Measurements from ENCODE around the gene LDB3.
A peak's percentile ranks its signal among the peaks of the same experiment; 100 is the strongest.

The LDB3 gene

GRCh38 chr10:86687750-86688149, 19.4 kb downstream of the LDB3 start:
- DNase-seq = no peak

- DNase-seq = peak; percentile 54 to 60
Measured at GRCh38 chr10:86688398-86688921, 20.1 kb downstream of the LDB3 start.

GRCh38 chr10:86689146-86689545, 20.8 kb downstream of the LDB3 start:
- no peak for DNase-seq

GRCh38 chr10:86690231-86690630, 21.9 kb downstream of the LDB3 start:
- no peak for DNase-seq

DNA sequence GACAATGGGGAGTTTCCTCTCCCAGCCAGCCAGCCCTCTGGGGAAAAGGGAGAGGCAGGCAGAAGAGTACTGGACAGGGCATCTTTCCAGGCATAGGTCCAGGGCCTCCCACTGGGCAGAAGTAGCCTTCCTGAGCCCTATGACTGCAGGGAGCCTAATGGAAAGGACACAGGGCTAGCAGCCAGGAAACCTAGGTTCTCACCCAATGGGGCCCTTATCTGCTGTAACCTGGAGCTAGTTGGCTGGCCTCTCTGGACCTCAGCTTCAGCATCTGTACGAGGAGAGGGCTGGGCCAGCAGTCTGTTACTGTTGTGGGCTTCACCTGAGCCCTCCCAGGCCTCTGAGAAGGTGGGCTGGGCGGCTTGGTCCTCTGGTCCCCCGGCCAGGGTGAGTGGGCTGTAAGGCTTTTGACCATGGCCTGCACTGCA, 22.4 kb downstream of the LDB3 start:
- DNase-seq = no peak

DNA sequence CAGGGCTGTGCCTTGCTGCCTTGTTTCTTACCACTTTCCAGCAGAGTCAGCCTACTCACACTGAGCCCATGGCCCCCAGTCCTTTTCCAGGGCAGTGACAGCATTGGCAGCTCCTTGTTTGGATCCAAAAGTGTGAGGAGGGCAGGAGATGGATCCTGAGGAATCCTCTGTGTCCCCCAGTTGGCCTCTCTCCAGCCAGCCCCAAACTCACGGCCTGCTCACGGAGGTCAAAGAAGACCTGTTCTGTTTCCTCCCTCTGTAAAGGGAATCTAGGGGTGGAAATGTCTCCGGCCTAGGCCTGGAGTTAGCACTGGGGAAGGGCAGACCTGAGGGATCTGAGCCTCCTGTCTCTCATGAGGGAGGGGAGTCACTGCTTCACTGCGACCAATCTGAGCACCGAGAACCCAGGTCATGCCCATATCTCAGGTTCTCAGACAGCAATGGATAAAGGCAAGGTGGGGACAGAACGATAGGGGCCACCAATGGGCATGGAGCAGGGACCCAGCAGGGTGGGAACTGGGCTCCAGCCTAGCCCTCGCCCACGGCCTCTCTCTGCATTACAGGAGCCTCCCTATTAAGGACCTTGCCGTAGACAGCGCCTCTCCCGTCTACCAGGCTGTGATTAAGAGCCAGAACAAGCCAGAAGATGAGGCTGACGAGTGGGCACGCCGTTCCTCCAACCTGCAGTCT, 23.2 kb downstream of the LDB3 start:
- no peak for DNase-seq

GRCh38 chr10:86692023-86692514, 23.8 kb downstream of the LDB3 start:
- no peak for DNase-seq

DNA sequence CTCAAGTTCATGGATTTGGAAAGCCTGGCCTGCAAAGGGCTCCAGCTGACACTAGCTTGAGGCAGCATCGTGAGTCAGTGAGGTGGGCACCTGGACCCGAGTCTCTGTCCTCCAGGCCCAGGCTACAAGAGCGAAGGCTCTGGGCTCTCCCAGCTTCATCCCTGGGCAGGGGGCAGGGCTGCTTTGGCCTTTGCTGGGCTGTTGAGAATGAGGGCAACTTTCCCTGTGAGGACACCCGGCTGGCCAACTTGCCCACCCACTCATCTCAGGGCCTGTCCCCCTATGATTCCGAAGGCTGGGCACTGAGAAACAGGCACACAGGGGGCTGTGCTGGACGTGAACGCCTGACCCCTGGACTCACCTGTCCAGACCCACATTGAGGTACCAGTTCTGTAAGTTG, 24.4 kb downstream of the LDB3 start:
- no peak for DNase-seq

- no peak for DNase-seq
Measured at GRCh38 chr10:86693275-86693674, 25.0 kb downstream of the LDB3 start.

DNA sequence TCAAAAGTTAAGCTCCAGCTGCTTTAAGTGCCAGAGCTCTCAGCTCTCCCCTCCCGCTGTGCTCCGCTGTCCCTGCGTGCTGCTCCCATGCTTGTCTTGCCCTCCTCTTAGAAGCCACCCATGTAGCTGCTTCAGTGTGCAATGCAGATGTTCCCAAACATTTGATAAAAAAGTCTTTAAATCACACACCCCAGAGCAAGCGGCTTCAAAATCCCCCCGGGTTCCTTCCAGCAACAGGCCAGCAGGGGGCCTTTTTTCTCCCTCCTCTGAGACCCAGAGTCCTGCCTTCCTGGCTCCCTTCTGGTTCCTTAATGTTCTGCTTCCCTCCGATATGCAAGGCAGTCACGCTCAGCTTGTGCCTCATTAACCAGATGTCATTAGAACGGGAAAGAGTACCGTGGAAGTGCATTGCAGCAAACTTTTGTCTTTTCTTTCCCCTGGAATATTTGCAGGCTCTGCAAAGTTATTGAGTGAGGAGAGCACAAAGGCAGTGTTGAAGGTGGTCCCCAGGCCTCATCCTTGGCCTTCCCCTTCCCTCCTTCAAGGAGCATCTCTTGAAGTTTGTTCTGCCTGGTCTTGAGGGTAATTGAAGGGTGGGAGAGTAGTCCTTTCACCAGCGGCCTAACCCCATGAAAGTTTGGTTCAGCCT, 25.5 kb downstream of the LDB3 start:
- DNase-seq = peak; percentile 27 to 37

DNA sequence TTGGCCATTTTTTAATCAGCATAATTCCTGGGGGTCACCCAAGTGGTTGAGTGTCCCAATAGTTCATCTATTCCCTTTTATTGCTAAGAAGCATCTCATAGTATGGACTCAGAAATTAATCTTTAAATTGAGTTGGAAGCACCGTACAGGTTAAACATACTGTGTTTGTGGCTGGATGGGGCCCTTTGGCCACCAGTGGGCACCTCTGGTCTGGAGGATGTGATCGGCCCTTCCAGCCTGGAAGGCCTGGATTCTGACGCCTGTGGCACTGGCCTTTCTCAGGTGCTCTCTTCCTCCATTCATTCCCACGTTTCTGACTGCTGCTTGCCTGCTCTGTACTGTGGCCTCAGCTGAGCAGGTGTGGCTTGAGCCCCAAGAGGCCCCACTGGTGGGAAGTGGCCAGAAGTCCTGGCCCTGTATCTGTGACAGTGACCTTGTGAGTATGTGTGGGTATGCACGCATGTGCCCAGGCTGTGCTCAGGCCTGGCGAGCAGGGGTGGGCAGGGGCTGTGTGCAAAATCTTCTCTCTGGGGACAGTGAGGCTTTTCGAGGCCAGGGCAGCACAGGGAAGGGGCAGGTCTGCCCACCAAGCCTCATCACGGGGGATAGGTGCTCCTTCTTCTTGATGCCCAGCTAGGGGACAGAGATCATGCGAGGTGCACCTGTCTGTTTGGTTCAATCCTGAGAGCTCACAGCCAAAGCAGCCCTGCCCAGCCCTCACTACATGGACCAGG, 30.1 kb downstream of the LDB3 start:
- no peak for DNase-seq

DNA sequence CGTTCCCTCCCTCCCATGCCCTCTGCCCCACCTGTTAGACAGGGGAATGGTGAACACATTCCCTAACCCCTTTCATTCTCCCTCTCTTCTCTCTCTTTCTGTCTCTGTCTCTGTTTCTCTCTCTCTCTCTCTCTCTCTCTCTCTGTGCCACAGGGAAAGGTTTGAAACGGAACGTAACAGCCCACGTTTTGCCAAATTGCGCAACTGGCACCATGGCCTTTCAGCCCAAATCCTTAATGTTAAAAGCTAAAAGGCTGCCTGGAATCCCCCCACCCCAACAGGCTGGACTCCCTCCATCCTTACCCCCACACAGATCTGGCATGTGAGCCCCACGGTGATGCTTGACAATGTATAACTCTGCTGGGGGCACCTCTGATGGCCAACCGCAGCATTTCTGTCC, 30.8 kb downstream of the LDB3 start:
- no peak for DNase-seq

GRCh38 chr10:86699541-86699940, 31.2 kb downstream of the LDB3 start:
- no peak for DNase-seq

DNA sequence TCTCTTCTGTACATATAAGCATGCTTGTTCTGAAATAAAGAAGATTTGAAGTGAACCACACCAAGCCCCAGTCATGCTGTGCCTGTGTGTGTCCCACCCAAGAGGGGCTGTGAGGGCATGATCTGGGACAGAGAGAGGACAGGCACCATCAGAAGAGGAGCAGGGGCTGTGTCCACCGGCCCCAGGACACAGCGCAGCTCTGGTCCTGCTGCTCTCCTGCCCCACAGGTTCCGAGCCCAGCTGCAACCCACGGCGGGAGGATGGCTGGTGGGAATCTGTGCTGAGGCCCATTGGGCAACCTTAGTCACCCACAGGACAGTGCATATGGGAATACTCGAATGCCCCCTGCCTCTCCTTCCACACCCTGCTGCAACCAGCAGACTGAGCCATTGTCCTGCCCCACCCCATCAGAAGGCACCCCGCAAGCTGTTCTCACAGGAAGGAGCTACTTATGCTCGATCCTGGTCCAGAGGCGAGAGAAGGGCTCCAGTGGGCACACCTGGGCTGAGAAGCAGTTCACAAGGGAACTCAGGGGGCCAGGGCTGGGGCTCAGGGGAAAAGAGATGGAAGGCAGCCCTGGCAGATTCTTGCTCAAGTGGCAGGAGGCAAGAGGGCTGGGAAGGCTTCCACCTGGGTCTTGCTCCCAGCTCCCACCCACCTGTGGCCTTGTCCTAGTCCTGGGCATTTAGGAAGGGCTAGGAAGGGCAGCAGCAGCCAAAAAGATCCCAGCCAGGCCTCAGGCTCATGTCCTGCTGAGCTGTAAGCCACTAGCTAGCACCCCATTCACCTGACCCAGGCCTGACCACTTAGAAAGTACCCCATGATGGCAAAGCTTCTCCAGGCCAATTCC, 31.9 kb downstream of the LDB3 start:
- DNase-seq = no peak

DNA sequence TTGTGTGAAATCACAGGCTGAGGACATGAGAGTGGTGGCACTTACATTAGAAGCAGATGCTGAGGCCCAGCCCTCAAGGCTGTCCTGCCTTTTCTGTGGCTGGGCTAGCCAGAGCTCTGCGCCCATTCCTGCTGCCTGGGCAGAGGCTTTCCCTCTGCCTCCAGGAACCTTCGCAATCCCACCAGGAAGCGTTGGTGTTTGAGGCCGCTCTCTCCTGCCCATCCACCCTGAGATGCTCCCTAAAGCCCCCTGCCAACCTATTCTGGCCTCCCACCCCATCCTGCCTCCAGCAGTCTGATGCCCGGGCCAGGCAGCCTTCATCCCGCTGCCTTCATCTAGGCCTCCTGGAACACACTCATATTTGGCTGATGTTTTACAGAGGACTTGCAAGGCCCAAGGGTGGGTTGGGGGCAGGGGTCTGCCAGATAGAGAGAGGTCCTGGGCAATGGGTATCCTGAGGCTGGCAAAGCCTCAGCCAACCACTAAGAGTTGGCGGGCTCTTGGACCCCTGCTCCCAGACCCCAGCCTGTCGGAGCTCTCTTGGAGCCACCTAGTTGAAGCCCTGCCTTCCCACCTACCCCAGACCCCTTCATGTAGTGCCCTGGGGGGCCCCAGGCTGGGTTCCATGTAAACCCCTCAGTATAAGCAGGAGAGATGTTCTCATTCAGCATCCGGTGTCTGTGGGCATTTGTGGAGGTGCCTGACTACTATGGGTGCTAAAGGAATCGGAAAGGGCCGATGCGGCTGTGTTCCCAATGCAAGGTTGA, 32.7 kb downstream of the LDB3 start:
- no peak for DNase-seq

DNA sequence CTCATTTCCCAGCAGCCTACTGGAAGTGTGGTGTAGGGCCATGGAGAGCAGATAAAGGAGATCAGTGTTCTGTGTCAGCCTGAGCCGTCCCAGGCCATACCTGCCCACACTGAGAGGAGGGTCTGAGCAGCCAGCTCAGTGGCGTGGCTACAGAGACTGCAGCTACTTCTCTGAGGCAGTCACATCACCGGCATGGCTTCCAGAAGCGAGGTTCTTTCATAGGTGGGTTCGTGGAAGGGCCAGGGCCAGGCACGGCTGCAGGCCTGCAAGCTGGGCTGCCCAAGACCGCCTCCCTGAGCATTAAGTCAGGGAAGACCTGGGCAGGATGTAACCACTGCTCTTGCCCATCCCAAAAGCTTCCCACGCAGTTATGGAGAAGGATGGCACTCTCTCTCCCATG, 34.9 kb downstream of the LDB3 start:
- DNase-seq = no peak

DNA sequence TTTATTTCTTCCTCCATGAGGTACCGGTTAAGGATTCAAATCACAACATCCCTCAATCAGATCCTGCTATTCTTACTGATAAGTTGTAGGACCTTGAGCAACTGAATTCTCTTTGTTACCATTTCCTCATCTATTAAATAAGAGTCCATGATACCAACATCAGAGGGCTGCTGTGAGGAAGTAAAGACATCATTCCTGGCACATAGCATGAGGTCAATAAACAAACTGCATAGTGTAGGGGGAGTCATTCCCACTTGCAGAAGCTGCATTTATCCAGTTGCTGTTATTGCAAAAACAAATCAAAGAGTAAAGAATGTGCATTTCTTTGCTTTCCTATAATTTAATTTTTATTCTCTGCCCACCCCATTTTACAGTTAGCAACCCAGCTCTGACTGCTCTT, 36.8 kb downstream of the LDB3 start:
- no peak for DNase-seq

DNA sequence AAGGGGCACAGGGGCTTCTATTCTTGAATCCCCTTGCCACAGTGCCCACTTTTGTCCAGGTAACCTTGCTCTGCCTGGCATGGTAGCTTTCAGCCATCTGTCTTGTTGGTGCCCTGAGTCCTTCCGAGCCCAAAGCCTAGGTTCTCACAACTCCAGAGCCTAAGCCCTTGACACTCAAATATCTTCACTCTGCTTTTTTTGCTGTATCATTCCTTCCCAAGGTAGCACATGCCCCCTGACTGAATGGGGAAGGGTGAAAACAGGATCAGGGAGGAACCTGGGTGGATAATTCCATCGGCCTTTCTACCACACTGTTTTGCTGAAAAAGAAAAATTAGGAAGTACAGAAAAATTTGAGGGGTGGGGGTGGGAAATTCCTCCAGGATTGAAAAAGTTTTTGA, 37.6 kb downstream of the LDB3 start:
- DNase-seq = no peak

DNA sequence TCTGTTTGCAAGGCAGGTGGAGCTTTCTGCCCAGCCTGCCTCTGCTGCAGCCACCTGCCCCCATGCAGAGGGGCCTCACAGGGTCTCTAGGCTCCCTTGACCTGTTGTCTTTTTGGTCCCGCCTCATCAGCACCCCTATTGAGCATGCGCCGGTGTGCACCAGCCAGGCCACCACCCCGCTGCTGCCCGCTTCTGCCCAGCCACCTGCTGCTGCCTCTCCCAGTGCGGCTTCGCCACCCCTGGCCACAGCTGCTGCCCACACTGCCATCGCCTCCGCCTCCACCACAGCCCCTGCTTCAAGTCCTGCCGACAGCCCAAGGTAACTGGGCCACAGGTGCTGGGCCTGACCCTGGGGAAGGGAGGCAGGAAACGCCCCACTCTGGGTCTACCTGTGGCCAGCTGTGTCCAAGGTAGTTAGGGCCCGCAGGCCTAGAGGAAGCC, 38.1 kb downstream of the LDB3 start:
- no peak for DNase-seq

DNA sequence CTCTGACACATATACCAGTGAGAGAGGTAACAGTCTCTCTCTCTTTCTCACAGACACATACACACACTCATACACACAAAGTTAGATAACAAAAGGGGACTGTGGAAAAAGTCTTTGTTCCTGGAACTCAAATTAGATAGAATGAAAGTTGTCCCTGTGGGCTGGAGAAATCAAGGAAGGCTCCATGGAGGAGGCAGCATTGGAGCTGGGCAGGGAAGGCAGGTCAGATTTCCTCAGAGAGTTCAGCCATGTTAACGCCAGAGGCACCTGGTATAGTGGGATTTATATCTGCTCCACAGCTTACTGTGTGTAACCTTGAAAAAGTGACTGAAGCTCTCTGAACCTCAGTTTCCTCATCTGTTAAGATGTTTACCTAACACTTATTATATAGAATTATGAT, 38.7 kb downstream of the LDB3 start:
- no peak for DNase-seq

- no peak for DNase-seq
Measured at GRCh38 chr10:86707505-86707904, 39.2 kb downstream of the LDB3 start.

Data from CD4-positive, alpha-beta T cell treated with Interleukin-1 beta for 1 hour (primary cell).